IPS-20b (cell line): ENCODE data around the gene MOV10.
"Not testable (repeated sequence)": the region's sequence is repeated elsewhere in the genome, so short reads cannot be mapped to it uniquely, and the experiment has no call there.

Experiments
- H3K27ac ChIP-seq: one replicate; pipeline ENCODE4 v1.5.1; 2013; ENCODE audit warnings: low read length
- H3K27me3 ChIP-seq: 2 replicates; pipeline ENCODE4 v1.6.1; 2013; ENCODE audit warnings: mild to moderate bottlenecking, low read length, inconsistent platforms; ENCODE audit not compliant: insufficient read depth
- H3K36me3 ChIP-seq: 2 replicates; pipeline ENCODE4 v1.6.1; 2013; ENCODE audit warnings: low read depth, mild to moderate bottlenecking, inconsistent platforms, low read length, moderate library complexity; ENCODE audit not compliant: insufficient read depth
- H3K4me1 ChIP-seq: 2 replicates; pipeline ENCODE4 v1.6.1; 2013; ENCODE audit warnings: mild to moderate bottlenecking, control low read depth, inconsistent platforms, low read length, moderate library complexity; ENCODE audit not compliant: insufficient read depth
- H3K4me3 ChIP-seq: 2 replicates; pipeline ENCODE4 v1.5.1; 2013; ENCODE audit warnings: mild to moderate bottlenecking, low read length, inconsistent platforms
- H3K9ac ChIP-seq: 2 replicates; pipeline ENCODE4 v1.6.1; 2013; ENCODE audit warnings: low read depth, mild to moderate bottlenecking, inconsistent platforms, low read length, moderate library complexity
- H3K9me3 ChIP-seq: 2 replicates; pipeline ENCODE4 v1.6.1; 2013; ENCODE audit warnings: mild to moderate bottlenecking, low read depth, low read length, inconsistent platforms; ENCODE audit not compliant: insufficient read depth

Gene MOV10

GRCh38 chr1:112729011-112729410, 54.6 kb downstream of the MOV10 start:
- H3K27ac ChIP-seq, H3K9ac ChIP-seq, H3K4me3 ChIP-seq, H3K9me3 ChIP-seq, H3K4me1 ChIP-seq, H3K27me3 ChIP-seq, H3K36me3 ChIP-seq: not testable (repeated sequence)

GRCh38 chr1:112729909-112730308, 55.5 kb downstream of the MOV10 start:
- H3K9me3 ChIP-seq = no peaks in the 10 kb centered on the region
- no peak overlapping the region for H3K9ac ChIP-seq
- no peaks in the 10 kb centered on the region for H3K4me1 ChIP-seq
- H3K4me3 ChIP-seq = no peak overlapping the region
- H3K27ac ChIP-seq = no peak overlapping the region
- H3K36me3 ChIP-seq = no peaks in the 10 kb centered on the region
- no peaks in the 10 kb centered on the region; the same call in 1 of the 2 replicates for H3K27me3 ChIP-seq

GRCh38 chr1:112731451-112731850, 57.0 kb downstream of the MOV10 start:
- H3K9ac ChIP-seq = no peak overlapping the region
- no peaks in the 10 kb centered on the region for H3K4me1 ChIP-seq
- H3K27ac ChIP-seq = no peak overlapping the region
- no peak overlapping the region for H3K4me3 ChIP-seq
- H3K27me3 ChIP-seq = no peaks in the 10 kb centered on the region; the same call in 1 of the 2 replicates
- H3K36me3 ChIP-seq = no peaks in the 10 kb centered on the region
- no peaks in the 10 kb centered on the region for H3K9me3 ChIP-seq

- H3K36me3 ChIP-seq = no peaks in the 10 kb centered on the region
- no peak overlapping the region for H3K9ac ChIP-seq
- H3K9me3 ChIP-seq = no peaks in the 10 kb centered on the region
- no peak overlapping the region for H3K4me3 ChIP-seq
- H3K27ac ChIP-seq = no peak overlapping the region
- no peaks in the 10 kb centered on the region for H3K4me1 ChIP-seq
- no peaks in the 10 kb centered on the region; the same call in 1 of the 2 replicates for H3K27me3 ChIP-seq
Observed at GRCh38 chr1:112735752-112736151, 61.3 kb downstream of the MOV10 start.

- Histone ChIP-seq H3K4me1 (no peaks in the 10 kb centered on the region), H3K4me3 (no peak overlapping the region), H3K9ac (no peak overlapping the region), H3K36me3 (no peaks in the 10 kb centered on the region), H3K27me3 (no peaks in the 10 kb centered on the region; the same call in none of the 2 replicates), H3K9me3 (no peaks in the 10 kb centered on the region), H3K27ac (no peak overlapping the region)
Observed at GRCh38 chr1:112737573-112737972, 63.1 kb downstream of the MOV10 start.

- H3K4me1 ChIP-seq = no peaks in the 10 kb centered on the region; the same call in 1 of the 2 replicates
- H3K36me3 ChIP-seq = no peaks in the 10 kb centered on the region
- peak overlapping the region; percentile 57; the same call in 1 of the 2 replicates for H3K4me3 ChIP-seq
- H3K27ac ChIP-seq = no peak overlapping the region
- H3K27me3 ChIP-seq = peaks cover 30% of the 10 kb centered on the region
- no peak overlapping the region for H3K9ac ChIP-seq
- no peaks in the 10 kb centered on the region for H3K9me3 ChIP-seq
Observed at GRCh38 chr1:112743174-112744008, 68.9 kb downstream of the MOV10 start.

- Histone ChIP-seq H3K9me3 (no peaks in the 10 kb centered on the region), H3K36me3 (no peaks in the 10 kb centered on the region), H3K9ac (no peak overlapping the region), H3K4me3 (peak overlapping the region; percentile 57; the same call in 1 of the 2 replicates), H3K4me1 (no peaks in the 10 kb centered on the region; the same call in 1 of the 2 replicates), H3K27me3 (peaks cover 30% of the 10 kb centered on the region), H3K27ac (no peak overlapping the region)
Observed at GRCh38 chr1:112744009-112744578, 69.6 kb downstream of the MOV10 start.

- Histone ChIP-seq H3K4me1 (no peaks in the 10 kb centered on the region; the same call in 1 of the 2 replicates), H3K27me3 (peaks cover 23% of the 10 kb centered on the region), H3K9ac (no peak overlapping the region), H3K27ac (no peak overlapping the region), H3K36me3 (no peaks in the 10 kb centered on the region), H3K4me3 (no peak overlapping the region), H3K9me3 (no peaks in the 10 kb centered on the region)
Observed at GRCh38 chr1:112748396-112748795, 73.9 kb downstream of the MOV10 start.
